Measurements from ENCODE around the gene TNS3. TPM values are rescaled to one million over a fixed set of nuclear protein-coding genes. Genes with fewer than 3 reads are reported as not detected.

TNS3 gene
- total RNA-seq, 1 donor from 2014 or later: 30.3 TPM

- Mint-ChIP-seq H3K4me1 (peaks cover 9% of the 10 kb centered on the region), H3K9me3 (no peaks in the 10 kb centered on the region), H3K36me3 (ENCODE audit: low read depth) (peaks cover 62% of the 10 kb centered on the region), H3K27ac (no peak overlapping the region), H3K27me3 (no peaks in the 10 kb centered on the region), H3K4me3 (no peak overlapping the region)
- ChIA-PET CTCF (no interaction called here), POLR2A (no interaction called here)
- ATAC-seq (ENCODE audit: low read depth): no peak
- no peak for TF ChIP-seq CTCF (IDR thresholded peaks at IDR 0.05)
- no peak for DNase-seq
- intact Hi-C loops (cut with micrococcal nuclease): no loop called here
Measured at GRCh38 chr7:47404010-47404409, 177.9 kb downstream of the TNS3 start.

- H3K27me3 Mint-ChIP-seq: no peaks in the 10 kb centered on the region
- intact Hi-C loops (cut with micrococcal nuclease): no loop called here
- H3K27ac Mint-ChIP-seq: no peak overlapping the region
- ATAC-seq (ENCODE audit: low read depth) (no peak), DNase-seq (no peak)
- H3K9me3 Mint-ChIP-seq: no peaks in the 10 kb centered on the region
- POLR2A ChIA-PET: interaction anchor here (1.0 kb wide), 1 partner anchor 172 kb away, joined by 3 read pairs; no protein-coding TSS in a partner anchor
- H3K4me3 Mint-ChIP-seq: no peak overlapping the region
- TF ChIP-seq CTCF (IDR thresholded peaks at IDR 0.05): no peak
- peaks cover 9% of the 10 kb centered on the region for H3K4me1 Mint-ChIP-seq
- H3K36me3 Mint-ChIP-seq (ENCODE audit: low read depth): peaks cover 63% of the 10 kb centered on the region
- CTCF ChIA-PET: no interaction called here
Measured at GRCh38 chr7:47402941-47403866, 178.7 kb downstream of the TNS3 start.

GRCh38 chr7:47401611-47402570 lies 180.0 kb downstream of the TNS3 start:
- ChIA-PET POLR2A (interaction anchor here (1.0 kb wide), 1 partner anchor 173 kb away, joined by 3 read pairs; no protein-coding TSS in a partner anchor), CTCF (no interaction called here)
- intact Hi-C loops (cut with micrococcal nuclease): no loop called here
- Mint-ChIP-seq H3K36me3 (ENCODE audit: low read depth) (peaks cover 62% of the 10 kb centered on the region), H3K9me3 (no peaks in the 10 kb centered on the region), H3K27ac (no peak overlapping the region), H3K27me3 (no peaks in the 10 kb centered on the region), H3K4me3 (no peak overlapping the region), H3K4me1 (peaks cover 9% of the 10 kb centered on the region)
- TF ChIP-seq CTCF (IDR thresholded peaks at IDR 0.05): no peak
- no peak for DNase-seq
- no peak for ATAC-seq (ENCODE audit: low read depth)

- POLR2A ChIA-PET: no interaction called here
- Mint-ChIP-seq H3K4me1 (peaks cover 9% of the 10 kb centered on the region), H3K27me3 (no peaks in the 10 kb centered on the region), H3K4me3 (no peak overlapping the region), H3K36me3 (ENCODE audit: low read depth) (peaks cover 64% of the 10 kb centered on the region), H3K9me3 (no peaks in the 10 kb centered on the region), H3K27ac (no peak overlapping the region)
- ATAC-seq (ENCODE audit: low read depth) (no peak), DNase-seq (no peak)
- CTCF ChIA-PET: no interaction called here
- no peak for TF ChIP-seq CTCF (IDR thresholded peaks at IDR 0.05)
- intact Hi-C loops (cut with micrococcal nuclease): no loop called here
Measured at GRCh38 chr7:47400741-47401206, 181.1 kb downstream of the TNS3 start.

GRCh38 chr7:47400001-47400400 lies 181.9 kb downstream of the TNS3 start:
- Mint-ChIP-seq H3K36me3 (ENCODE audit: low read depth) (peaks cover 66% of the 10 kb centered on the region), H3K9me3 (no peaks in the 10 kb centered on the region), H3K27ac (no peak overlapping the region), H3K4me3 (no peak overlapping the region), H3K4me1 (peaks cover 9% of the 10 kb centered on the region), H3K27me3 (no peaks in the 10 kb centered on the region)
- ATAC-seq (ENCODE audit: low read depth): no peak
- intact Hi-C loops (cut with micrococcal nuclease): no loop called here
- no peak for TF ChIP-seq CTCF (IDR thresholded peaks at IDR 0.05)
- no peak for DNase-seq
- POLR2A ChIA-PET: no interaction called here
- CTCF ChIA-PET: no interaction called here

All from activated B cell treated with CpG ODN at 0.5 μM for 24 hours (primary cell).